ENCODE measurements around the gene PHF2. TPM values are rescaled to one million over a fixed set of nuclear protein-coding genes. Genes with fewer than 3 reads are reported as not detected.
A peak's percentile ranks its signal among the peaks of the same experiment; 100 is the strongest.

Gene PHF2
- polyA plus RNA-seq, 3 donors, result 0.40 to 16.0 (median 0.97) TPM

GRCh38 chr9:93579711-93580516, 3.5 kb downstream of the PHF2 start:
- Histone ChIP-seq H3K9me3 (replicated peaks in 1 of 2; ENCODE audit: control insufficient read depth in 1 of 2, insufficient read depth in 1 of 2, low read length in 2 of 2) (peaks cover 0 to 3% of the 10 kb centered on the region in 2 donors), H3K9ac (ENCODE audit: insufficient read depth, low read length, poor library complexity, severe bottlenecking) (no peak overlapping the region), H3K27me3 (ENCODE audit: control insufficient read depth in 2 of 2, insufficient read depth in 2 of 2, low read length in 2 of 2) (no peaks in the 10 kb centered on the region), H3K4me3 (replicated peaks in 1 of 3; ENCODE audit: low read depth in 2 of 3, low read length in 3 of 3) (no peak overlapping the region), H3K4me1 (ENCODE audit: control insufficient read depth in 1 of 2, insufficient read depth in 2 of 2, low read length in 2 of 2) (peaks cover 21 to 25% of the 10 kb centered on the region in 2 donors), H4K20me1 (ENCODE audit: insufficient read depth, low read length) (peaks cover 58% of the 10 kb centered on the region), H3K36me3 (replicated peaks in 1 of 2; ENCODE audit: control insufficient read depth in 1 of 2, insufficient read depth in 2 of 2, low read length in 2 of 2) (no peaks in the 10 kb centered on the region), H3K79me2 (ENCODE audit: insufficient read depth, low read length) (peaks cover 90% of the 10 kb centered on the region), H3K4me2 (replicated peaks; ENCODE audit: extremely low read depth, low read length, poor library complexity, severe bottlenecking) (no peak overlapping the region), H2AFZ (ENCODE audit: insufficient read depth, low read depth, low read length, poor library complexity, severe bottlenecking) (no peak overlapping the region), H3K27ac (ENCODE audit: low read depth in 1 of 2, low read length in 2 of 2) (no peak overlapping the region)
- intact Hi-C loops (cut with micrococcal nuclease), result loop anchor here in 1 of 2 donors (5.0 kb wide), 1 partner anchor 128 kb away; the partner anchor contains the start of genes FAM120A and FAM120AOS
- Mint-ChIP-seq H3K36me3 (peaks cover 4 to 18% of the 10 kb centered on the region in 2 donors), H3K9me3 (peaks cover 0 to 10% (median 6%) of the 10 kb centered on the region in 7 donors), H3K4me3 (no peak overlapping the region), H3K27me3 (ENCODE audit: low read depth in 3 of 3) (no peaks in the 10 kb centered on the region), H3K4me1 (peaks cover 59% of the 10 kb centered on the region), H3K27ac (peak overlapping the region in 1 of 7 donors; percentile 23)
- WGBS (ENCODE audit: insufficient coverage), result 97% methylated on average over 14 of the region's 20 CpGs
- no peak for DNase-seq
- TF ChIP-seq CTCF (IDR thresholded peaks at IDR 0.05), result no peak

- no peak for DNase-seq
- Histone ChIP-seq H3K27me3 (ENCODE audit: control insufficient read depth in 2 of 2, insufficient read depth in 2 of 2, low read length in 2 of 2) (no peaks in the 10 kb centered on the region), H3K79me2 (ENCODE audit: insufficient read depth, low read length) (peaks cover 90% of the 10 kb centered on the region), H3K36me3 (replicated peaks in 1 of 2; ENCODE audit: control insufficient read depth in 1 of 2, insufficient read depth in 2 of 2, low read length in 2 of 2) (no peaks in the 10 kb centered on the region), H3K9ac (ENCODE audit: insufficient read depth, low read length, poor library complexity, severe bottlenecking) (no peak overlapping the region), H4K20me1 (ENCODE audit: insufficient read depth, low read length) (peaks cover 67% of the 10 kb centered on the region), H3K27ac (ENCODE audit: low read depth in 1 of 2, low read length in 2 of 2) (no peak overlapping the region), H3K4me3 (replicated peaks in 1 of 3; ENCODE audit: low read depth in 2 of 3, low read length in 3 of 3) (no peak overlapping the region), H3K4me2 (replicated peaks; ENCODE audit: extremely low read depth, low read length, poor library complexity, severe bottlenecking) (no peak overlapping the region), H3K4me1 (ENCODE audit: control insufficient read depth in 1 of 2, insufficient read depth in 2 of 2, low read length in 2 of 2) (peaks cover 14 to 16% of the 10 kb centered on the region in 2 donors), H2AFZ (ENCODE audit: insufficient read depth, low read depth, low read length, poor library complexity, severe bottlenecking) (no peak overlapping the region), H3K9me3 (replicated peaks in 1 of 2; ENCODE audit: control insufficient read depth in 1 of 2, insufficient read depth in 1 of 2, low read length in 2 of 2) (peaks cover 0 to 3% of the 10 kb centered on the region in 2 donors)
- H3K27me3 Mint-ChIP-seq (ENCODE audit: low read depth in 3 of 3), result no peaks in the 10 kb centered on the region
- intact Hi-C loops (cut with micrococcal nuclease), result no loop called here
- peaks cover 52% of the 10 kb centered on the region for H3K4me1 Mint-ChIP-seq
- TF ChIP-seq CTCF (IDR thresholded peaks at IDR 0.05), result no peak
- no peak overlapping the region for H3K4me3 Mint-ChIP-seq
- WGBS (ENCODE audit: insufficient coverage), result 88% methylated on average over 8 of the region's 10 CpGs
- peak overlapping the region in 1 of 7 donors; percentile 40 for H3K27ac Mint-ChIP-seq
- peaks cover 9 to 27% of the 10 kb centered on the region in 2 donors for H3K36me3 Mint-ChIP-seq
- H3K9me3 Mint-ChIP-seq, result peaks cover 0 to 10% (median 6%) of the 10 kb centered on the region in 7 donors
Measured at GRCh38 chr9:93580654-93581380, 4.4 kb downstream of the PHF2 start.

Data from CD14-positive monocyte (primary cell).